ENCODE measurements around the gene SCAANT1.

GRCh38 chr3:63880653-63881052, 31.5 kb downstream of the SCAANT1 start:
- TF ChIP-seq CTCF (IDR thresholded peaks at IDR 0.05) (no peak), POLR2A (IDR thresholded peaks at IDR 0.05) (no peak)
